Metanephros (tissue), 1 donor: ENCODE results near the gene CDON. TPM values are rescaled to one million over a fixed set of nuclear protein-coding genes. Genes with fewer than 3 reads are reported as not detected.

Experiments used
- total RNA-seq: library from RNA; depleted of rRNA; stranded (reverse); fragments of >200 nt; gene quantifications from one replicate; pipeline ENCODE4 v1.2.3, GENCODE V29; 2014

CDON gene
- total RNA-seq, result 34.1 TPM

DNA sequence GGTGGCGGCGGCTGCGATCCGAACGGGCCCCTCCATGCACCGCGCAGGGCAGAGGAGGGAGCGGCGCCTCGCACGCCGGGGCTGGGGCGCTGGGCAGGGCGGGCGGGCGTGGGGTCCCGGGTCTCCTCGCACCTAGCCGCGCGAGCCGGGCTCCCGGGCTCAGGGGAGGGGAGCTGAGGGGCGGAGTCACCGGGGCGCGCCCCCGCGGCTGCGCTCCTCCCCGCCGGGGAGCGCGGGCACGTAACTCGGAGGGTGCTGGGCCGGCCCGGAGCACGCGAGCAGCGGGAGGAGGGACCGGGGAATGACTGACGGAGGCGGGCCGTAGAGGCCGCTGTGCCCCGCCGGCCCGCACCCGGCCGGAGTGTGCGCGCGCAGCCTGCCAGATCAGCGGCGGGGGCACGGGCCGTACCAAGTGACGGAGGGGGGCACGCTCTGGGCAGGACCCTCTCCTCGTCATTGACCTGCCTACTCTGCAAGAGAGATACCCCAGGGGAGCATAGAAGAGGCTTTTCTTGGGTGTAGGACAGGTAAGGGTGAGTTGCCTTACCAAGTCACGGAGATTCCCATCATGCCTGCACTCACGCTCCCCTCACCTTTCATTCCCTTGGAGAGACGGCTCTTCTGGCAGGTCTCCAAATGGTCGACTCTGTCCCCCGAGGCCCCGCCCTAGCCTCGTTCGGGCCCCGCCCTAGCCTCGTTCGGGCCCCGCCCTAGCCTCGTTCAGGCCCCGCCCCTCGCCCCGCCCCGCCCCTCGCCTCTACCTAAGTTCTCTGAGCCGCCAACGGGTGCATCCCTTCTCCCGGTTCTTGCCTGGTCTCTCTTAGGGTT is at the start of gene CDON:
Gene CDON (minus strand): TSS at position 188 of the 828 bp plus-strand sequence. CDS start 39,390 bp downstream, outside the sequence.

GRCh38 chr11:125945797-125946520 is 116.7 kb downstream of the CDON start, which contains the start of gene VSIG10L2:
Gene VSIG10L2 (plus strand): TSS chr11:125946044. CDS start chr11:125946056, 12 bp downstream.

Other genes starting within 250 kb of the CDON start
- not detected for gene PATE4, start 229.6 kb downstream of the CDON start, total RNA-seq
- 5.4 TPM for gene HYLS1, start 175.2 kb downstream of the CDON start, total RNA-seq
- 8.6 TPM for gene PUS3, start 159.7 kb downstream of the CDON start, total RNA-seq
- 2.2 TPM for gene DDX25, start 158.4 kb downstream of the CDON start, total RNA-seq
- gene VSIG10L2, start 116.8 kb downstream of the CDON start, total RNA-seq, result 0.23 TPM
- 32.2 TPM for gene RPUSD4, start 148.8 kb upstream of the CDON start, total RNA-seq
- 14.1 TPM for gene FAM118B, start 148.9 kb upstream of the CDON start, total RNA-seq
- gene SRPRA, start 206.0 kb upstream of the CDON start, total RNA-seq, result 38.0 TPM
- gene FOXRED1, start 206.3 kb upstream of the CDON start, total RNA-seq, result 25.2 TPM
- 9.0 TPM for gene TIRAP, start 220.2 kb upstream of the CDON start, total RNA-seq
- gene DCPS, start 241.2 kb upstream of the CDON start, total RNA-seq, result 9.7 TPM